Measurements from ENCODE around the gene R3HDM2.
"Not testable (repeated sequence)": the region's sequence is repeated elsewhere in the genome, so short reads cannot be mapped to it uniquely, and the experiment has no call there.

Gene R3HDM2

DNA sequence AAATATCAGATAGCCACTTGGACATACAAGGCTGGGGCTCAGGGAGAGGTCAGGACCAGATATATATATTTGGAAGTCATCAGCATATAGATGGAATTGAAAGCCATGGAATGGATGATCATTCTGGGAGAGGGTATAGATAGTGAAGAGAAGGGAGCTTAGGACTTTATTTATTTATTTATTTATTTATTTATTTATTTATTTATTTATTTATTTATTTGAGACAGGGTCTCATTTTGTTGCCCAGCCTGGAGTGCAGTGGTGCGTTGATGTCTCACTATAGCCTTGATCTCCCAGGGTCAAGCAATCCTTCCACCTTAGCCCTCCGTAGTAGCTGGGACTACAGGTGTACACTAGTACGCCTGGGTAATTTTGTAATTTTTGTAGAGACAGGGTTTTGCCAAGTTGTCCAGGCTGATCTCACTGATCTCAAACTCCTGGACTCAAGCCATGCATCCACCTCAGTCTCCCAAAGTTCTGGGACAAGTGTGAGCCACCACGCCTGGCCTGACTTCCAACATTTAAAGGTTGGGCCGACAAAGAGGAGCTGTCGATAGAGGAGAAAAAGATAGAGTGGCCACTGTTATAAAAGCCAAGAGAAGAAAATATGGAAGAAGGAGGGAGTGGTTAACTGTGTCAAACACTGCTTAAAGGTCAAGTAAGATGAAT is 15.6 kb upstream of the R3HDM2 start:
- H3K4me3 ChIP-seq (ENCODE audit: low read depth, low read length): no peak overlapping the region
- TF ChIP-seq, protein P1, sequence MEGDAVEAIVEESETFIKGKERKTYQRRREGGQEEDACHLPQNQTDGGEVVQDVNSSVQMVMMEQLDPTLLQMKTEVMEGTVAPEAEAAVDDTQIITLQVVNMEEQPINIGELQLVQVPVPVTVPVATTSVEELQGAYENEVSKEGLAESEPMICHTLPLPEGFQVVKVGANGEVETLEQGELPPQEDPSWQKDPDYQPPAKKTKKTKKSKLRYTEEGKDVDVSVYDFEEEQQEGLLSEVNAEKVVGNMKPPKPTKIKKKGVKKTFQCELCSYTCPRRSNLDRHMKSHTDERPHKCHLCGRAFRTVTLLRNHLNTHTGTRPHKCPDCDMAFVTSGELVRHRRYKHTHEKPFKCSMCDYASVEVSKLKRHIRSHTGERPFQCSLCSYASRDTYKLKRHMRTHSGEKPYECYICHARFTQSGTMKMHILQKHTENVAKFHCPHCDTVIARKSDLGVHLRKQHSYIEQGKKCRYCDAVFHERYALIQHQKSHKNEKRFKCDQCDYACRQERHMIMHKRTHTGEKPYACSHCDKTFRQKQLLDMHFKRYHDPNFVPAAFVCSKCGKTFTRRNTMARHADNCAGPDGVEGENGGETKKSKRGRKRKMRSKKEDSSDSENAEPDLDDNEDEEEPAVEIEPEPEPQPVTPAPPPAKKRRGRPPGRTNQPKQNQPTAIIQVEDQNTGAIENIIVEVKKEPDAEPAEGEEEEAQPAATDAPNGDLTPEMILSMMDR (IDR thresholded peaks at IDR 0.05; ENCODE audit: borderline replicate concordance, insufficient read depth, low read depth, low read length): no peak

DNA sequence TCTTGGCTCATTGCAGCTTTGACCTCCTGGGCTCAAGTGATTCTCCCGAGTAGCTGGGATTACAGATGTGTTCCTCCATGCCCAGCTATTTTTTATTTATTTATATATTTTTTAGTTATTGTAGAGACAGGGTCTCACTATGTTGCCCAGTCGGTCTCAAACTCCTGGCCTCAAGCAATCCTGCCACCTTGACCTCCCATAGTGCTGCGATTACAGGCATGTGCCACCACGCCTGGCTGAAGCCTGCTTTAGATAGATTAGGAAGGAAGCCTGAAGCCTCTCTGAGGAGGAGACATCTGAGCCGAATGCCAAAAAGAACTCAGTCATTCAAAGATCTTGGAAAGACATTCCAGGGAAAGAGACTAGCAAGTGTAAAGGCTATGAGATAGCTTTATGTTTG is 13.9 kb upstream of the R3HDM2 start:
- TF ChIP-seq, protein P1 (IDR thresholded peaks at IDR 0.05; ENCODE audit: borderline replicate concordance, insufficient read depth, low read depth, low read length): no peak
- H3K4me3 ChIP-seq (ENCODE audit: low read depth, low read length): no peak overlapping the region

DNA sequence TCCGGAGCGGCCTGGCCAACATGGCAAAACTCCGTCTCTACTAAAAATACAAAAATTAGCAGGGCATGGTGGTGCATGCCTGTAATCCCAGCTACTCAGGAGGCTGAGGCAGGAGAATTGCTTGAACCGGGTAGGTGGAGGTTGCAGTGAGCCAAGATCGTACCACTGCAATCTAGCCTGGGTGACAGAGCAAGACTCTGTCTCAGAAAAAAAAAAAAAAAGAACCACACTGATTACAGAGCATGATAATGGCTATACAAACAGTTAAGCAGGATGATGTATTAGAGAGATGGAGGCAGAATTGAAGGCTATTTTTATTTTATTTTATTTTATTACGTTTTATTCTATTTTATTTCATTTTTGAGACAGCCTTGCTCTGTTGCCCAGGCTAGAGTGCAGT is 13.5 kb upstream of the R3HDM2 start:
- not testable (repeated sequence) for H3K4me3 ChIP-seq (ENCODE audit: low read depth, low read length)

DNA sequence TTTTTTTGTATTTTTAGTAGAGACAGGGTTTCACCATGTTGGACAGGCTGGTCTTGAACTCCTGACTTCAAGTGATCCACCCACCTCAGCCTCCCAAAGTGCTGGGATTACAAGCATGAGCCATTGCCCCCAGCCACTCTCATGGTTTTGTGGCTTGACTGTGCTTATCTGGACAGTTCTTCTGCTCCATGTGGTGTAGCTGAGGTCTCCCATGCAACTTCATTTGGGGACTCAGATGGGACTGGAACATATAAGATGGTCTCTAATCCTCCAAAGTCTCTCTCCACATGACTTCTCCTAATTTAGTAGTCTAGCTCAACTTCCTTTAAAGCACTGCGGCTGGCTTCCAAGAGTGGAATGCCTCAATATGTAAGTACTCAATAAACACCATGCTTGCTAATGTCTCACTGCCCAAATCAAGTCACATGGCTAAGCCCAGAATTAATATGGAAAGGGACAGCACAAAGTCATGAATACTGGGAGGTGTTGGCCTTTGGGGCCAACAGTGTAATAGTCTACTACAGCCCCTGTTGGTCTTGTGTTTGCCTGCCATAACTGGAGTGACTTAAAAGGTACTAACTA is 11.1 kb upstream of the R3HDM2 start:
- no peak overlapping the region for H3K4me3 ChIP-seq (ENCODE audit: low read depth, low read length)
- TF ChIP-seq, protein P1 (IDR thresholded peaks at IDR 0.05; ENCODE audit: borderline replicate concordance, insufficient read depth, low read depth, low read length): no peak

DNA sequence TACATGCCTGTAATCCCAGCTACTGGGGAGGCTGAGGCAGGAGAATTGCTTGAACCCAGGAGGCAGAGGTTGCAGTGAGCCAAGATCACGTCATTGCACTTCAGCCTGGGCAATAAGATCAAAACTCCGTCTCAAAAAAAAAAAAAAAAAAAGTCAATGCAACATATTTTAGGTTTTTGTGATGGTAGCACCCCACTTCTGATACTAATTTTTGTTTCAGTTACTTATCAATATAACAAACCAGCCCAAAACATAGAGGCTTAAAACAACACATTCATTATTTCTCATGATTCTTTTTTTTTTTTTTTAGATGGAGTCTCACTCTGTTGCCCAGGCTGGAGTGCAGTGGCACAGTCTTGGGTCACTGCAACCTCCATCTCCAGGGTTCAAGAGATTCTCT is 10.6 kb upstream of the R3HDM2 start:
- not testable (repeated sequence) for H3K4me3 ChIP-seq (ENCODE audit: low read depth, low read length)

DNA sequence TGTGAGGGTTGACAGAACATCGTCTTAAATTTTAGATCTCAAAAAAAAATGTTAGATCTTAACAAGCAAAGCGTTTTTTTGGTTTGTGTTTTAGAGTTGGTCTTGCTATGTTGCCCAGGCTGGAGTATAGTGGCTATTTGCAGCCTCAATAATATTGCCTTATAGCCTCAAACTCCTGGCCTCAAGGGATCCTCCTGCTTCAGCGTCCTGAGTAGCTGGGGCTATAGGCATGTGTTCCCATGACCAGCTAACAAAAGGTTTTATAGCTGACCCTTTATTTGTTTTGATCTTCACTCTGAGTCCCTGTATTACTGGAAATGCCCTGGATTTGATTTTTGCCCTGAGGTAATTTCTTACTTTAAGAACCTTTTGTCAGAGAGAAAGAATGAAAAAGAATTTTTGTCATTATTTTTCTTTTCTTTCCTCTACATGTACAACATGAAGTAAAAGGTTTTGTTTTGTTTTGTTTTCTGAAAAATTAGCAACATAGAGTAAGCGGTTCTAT is 9.0 kb upstream of the R3HDM2 start:
- no peak overlapping the region for H3K4me3 ChIP-seq (ENCODE audit: low read depth, low read length)
- TF ChIP-seq, protein P1 (IDR thresholded peaks at IDR 0.05; ENCODE audit: borderline replicate concordance, insufficient read depth, low read depth, low read length): no peak

DNA sequence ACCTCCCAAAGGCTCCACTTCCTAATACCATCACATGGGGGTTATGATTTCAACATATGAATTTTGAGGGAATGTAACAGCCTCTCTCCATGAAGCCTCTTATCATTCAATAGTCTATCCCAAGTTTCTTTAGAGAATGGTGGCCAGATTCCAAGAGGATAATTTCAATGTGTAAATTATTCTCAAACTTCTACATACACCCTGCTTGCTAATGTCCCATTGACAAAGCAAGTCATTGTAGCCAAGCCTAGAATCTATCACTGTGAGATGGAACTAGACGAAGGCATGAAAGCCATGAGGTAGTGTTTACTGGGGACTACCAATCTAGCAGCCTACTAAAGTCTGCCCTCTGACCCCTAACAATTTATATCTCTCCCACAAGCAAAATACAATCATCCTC is 7.6 kb upstream of the R3HDM2 start:
- no peak overlapping the region for H3K4me3 ChIP-seq (ENCODE audit: low read depth, low read length)
- TF ChIP-seq, protein P1 (IDR thresholded peaks at IDR 0.05; ENCODE audit: borderline replicate concordance, insufficient read depth, low read depth, low read length): no peak

DNA sequence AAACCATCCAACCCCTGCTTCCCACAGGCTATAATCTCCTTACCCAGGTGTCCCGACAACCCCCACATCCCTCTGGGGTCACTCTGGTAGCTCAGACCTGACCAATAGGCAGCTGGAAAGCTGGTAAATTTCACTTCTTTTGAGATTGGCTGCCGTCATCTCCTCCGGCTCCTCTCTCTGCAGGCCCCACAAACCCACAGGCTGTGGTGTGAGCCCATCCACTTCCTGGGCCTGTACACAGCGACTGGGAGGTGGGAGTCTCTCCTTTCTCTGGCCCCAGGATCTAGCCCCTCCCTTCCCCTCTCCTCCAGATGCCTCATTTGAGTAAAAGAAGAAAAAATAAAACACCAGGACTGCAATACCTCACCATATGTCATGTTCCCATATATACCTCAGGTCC is 4.5 kb upstream of the R3HDM2 start:
- TF ChIP-seq, protein P1 (IDR thresholded peaks at IDR 0.05; ENCODE audit: borderline replicate concordance, insufficient read depth, low read depth, low read length): no peak
- H3K4me3 ChIP-seq (ENCODE audit: low read depth, low read length): no peak overlapping the region

Data from GM12875 (cell line).